Spleen (tissue), 11 donors: ENCODE data around the gene HHLA2. TPM values are rescaled to one million over a fixed set of nuclear protein-coding genes. Genes with fewer than 3 reads are reported as not detected.
"Not testable (repeated sequence)": the region's sequence is repeated elsewhere in the genome, so short reads cannot be mapped to it uniquely, and the experiment has no call there.

Experiments
- DNase-seq: peaks from one replicate; pipeline ENCODE4 v3.0.0-alpha.2; 2020
- H3K27ac ChIP-seq, 8 donors: fragments of 200-600 bp; sonication (generic) in 7 of 8; 1 replicate in 4 of 8; 2 replicates in 4 of 8; pipeline versions ENCODE4 v1.5.0 to v1.8.0; 2016 to 2021; ENCODE audit warnings: inconsistent platforms in 4 of 8, mild to moderate bottlenecking in 4 of 8, moderate library complexity in 1 of 8
- H3K27me3 ChIP-seq, 7 donors: fragments of 200-600 bp; sonication (generic) in 6 of 7; replicated peaks in 1 of 7; 1 replicate in 4 of 7; 2 replicates in 3 of 7; pipeline versions ENCODE4 v1.5.0 to v1.8.0; 2016 to 2021; ENCODE audit warnings: inconsistent platforms in 3 of 7, mild to moderate bottlenecking in 1 of 7
- H3K36me3 ChIP-seq, 6 donors: fragments of 200-600 bp; sonication (generic) in 5 of 6; 1 replicate in 4 of 6; 2 replicates in 2 of 6; pipeline versions ENCODE4 v1.5.0 to v1.8.0; 2016 to 2021; ENCODE audit warnings: inconsistent platforms in 2 of 6
- H3K4me1 ChIP-seq, 6 donors: fragments of 200-600 bp; sonication (generic) in 5 of 6; 1 replicate in 3 of 6; 2 replicates in 3 of 6; pipeline versions ENCODE4 v1.5.0 to v1.8.0; 2016 to 2021; ENCODE audit warnings: inconsistent platforms in 3 of 6
- H3K4me3 ChIP-seq, 8 donors: fragments of 200-600 bp; sonication (generic) in 7 of 8; 1 replicate in 4 of 8; 2 replicates in 4 of 8; pipeline versions ENCODE4 v1.5.0 to v1.8.0; 2016 to 2021; ENCODE audit warnings: inconsistent platforms in 4 of 8, mild to moderate bottlenecking in 4 of 8, moderate library complexity in 2 of 8
- H3K9me3 ChIP-seq, 8 donors: fragments of 200-600 bp; sonication (generic) in 7 of 8; 1 replicate in 4 of 8; 2 replicates in 4 of 8; pipeline versions ENCODE4 v1.5.0 to v1.8.0; 2016 to 2021; ENCODE audit warnings: inconsistent platforms in 4 of 8
- POLR2A ChIP-seq, 3 donors: fragments of 450-650 bp; IDR thresholded peaks; one replicate each; pipeline ENCODE4 v1.5.1; 2017; ENCODE audit warnings: antibody characterized with exemption in 3 of 3, mild to moderate bottlenecking in 1 of 3
- POLR2AphosphoS5 ChIP-seq, 3 donors: sonication (generic); formaldehyde crosslinking; IDR thresholded peaks; one replicate each; pipeline ENCODE4 v1.5.1; 2017; ENCODE audit warnings: antibody characterized with exemption in 3 of 3
- WGBS, 5 donors: extraction: QIAGEN DNeasy Blood & Tissue Kit in 3 of 5; methylation state at CpG; one replicate each; pipeline versions ENCODE4 v1.1.5 to v1.1.7; 2013 to 2018; 5-methylcytosine and 5-hydroxymethylcytosine counted together
- intact Hi-C: fragments of 100-400 bp; cut with DNase I; formaldehyde crosslinking; loops from one replicate; pipeline ENCODE4 v1.15.0; 2023; ENCODE audit warnings: low total_unique reads
- polyA plus RNA-seq, 3 donors: library from polyadenylated mRNA; stranded (reverse); fragments of 200-250 nt; gene quantifications; one replicate each; pipeline ENCODE4 v1.2.1, GENCODE V29; 2013
- total RNA-seq, 7 donors: library from RNA; depleted of rRNA in 3 of 7; stranded (reverse); fragments of >200 nt in 3 of 7; fragmentation: NEBNext Ultra II Directional in 4 of 7; extraction: Animal tissue kit (Norgen Biotek cat#: 25700) in 4 of 7; gene quantifications; one replicate each; pipeline versions ENCODE4 v1.1.0 to v1.2.1, GENCODE V29; 2016 to 2021
- TF ChIP-seq, protein P1 (sequence below), 11 experiments: fragments of 200-600 bp in 7 of 11; fragments of 450-650 bp in 4 of 11; sonication (generic) in 4 of 11; IDR thresholded peaks in 8 of 11; conservative IDR thresholded peaks in 3 of 11; 1 replicate in 7 of 11; 2 replicates in 4 of 11; pipeline versions ENCODE4 v1.4.0 to v1.8.0; 2016 to 2021; ENCODE audit warnings: antibody characterized with exemption in 11 of 11, inconsistent platforms in 4 of 11, mild to moderate bottlenecking in 1 of 11
- donor health status: healthy with polysubstance abuse.
- donor health status: DM: no; HTN: no; CAD: no; lungs with moderate emphysema.
- donor health status: DM: no; HTN: no; CAD: no.
- donor health status: Bipolar disorder and iron deficiency.
- donor health status: healthy.
- donor health status: DM: no; HTN: no; CAD: no.
- donor health status: DM: yes; HTN: yes; CAD: no.

Gene HHLA2
- total and polyA plus RNA-seq, 10 donors, result 0.09 to 0.43 (median 0.18) TPM; not detected in 4

DNA sequence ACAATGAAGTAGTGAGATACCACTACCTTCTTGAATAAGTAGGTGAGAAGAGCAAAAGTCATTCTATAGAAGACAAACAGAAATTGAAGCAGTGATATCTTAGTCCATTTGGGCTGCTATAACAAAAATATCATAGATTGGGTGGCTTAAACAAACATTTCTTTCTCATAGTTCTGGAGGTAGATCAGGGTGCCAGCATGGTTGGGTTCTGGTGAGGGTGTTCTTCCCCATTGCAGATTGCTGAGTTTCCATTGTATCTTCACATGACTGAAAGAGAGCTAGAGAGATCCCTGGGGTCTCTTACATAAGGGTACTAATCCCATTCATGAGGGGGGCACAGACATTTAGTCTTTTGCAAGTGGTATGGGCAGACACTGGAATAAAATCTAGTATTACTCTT lies 41.2 kb upstream of the HHLA2 start:
- Histone ChIP-seq H3K4me1 (no peaks in the 10 kb centered on the region), H3K27ac (no peak overlapping the region), H3K36me3 (no peaks in the 10 kb centered on the region), H3K27me3 (no peaks in the 10 kb centered on the region), H3K9me3 (no peaks in the 10 kb centered on the region), H3K4me3 (no peak overlapping the region)
- no peak for DNase-seq
- intact Hi-C loops, result no loop called here
- TF ChIP-seq POLR2A (IDR thresholded peaks at IDR 0.05), result no peak
- no peak for TF ChIP-seq POLR2AphosphoS5 (IDR thresholded peaks at IDR 0.05)
- TF ChIP-seq, protein P1, sequence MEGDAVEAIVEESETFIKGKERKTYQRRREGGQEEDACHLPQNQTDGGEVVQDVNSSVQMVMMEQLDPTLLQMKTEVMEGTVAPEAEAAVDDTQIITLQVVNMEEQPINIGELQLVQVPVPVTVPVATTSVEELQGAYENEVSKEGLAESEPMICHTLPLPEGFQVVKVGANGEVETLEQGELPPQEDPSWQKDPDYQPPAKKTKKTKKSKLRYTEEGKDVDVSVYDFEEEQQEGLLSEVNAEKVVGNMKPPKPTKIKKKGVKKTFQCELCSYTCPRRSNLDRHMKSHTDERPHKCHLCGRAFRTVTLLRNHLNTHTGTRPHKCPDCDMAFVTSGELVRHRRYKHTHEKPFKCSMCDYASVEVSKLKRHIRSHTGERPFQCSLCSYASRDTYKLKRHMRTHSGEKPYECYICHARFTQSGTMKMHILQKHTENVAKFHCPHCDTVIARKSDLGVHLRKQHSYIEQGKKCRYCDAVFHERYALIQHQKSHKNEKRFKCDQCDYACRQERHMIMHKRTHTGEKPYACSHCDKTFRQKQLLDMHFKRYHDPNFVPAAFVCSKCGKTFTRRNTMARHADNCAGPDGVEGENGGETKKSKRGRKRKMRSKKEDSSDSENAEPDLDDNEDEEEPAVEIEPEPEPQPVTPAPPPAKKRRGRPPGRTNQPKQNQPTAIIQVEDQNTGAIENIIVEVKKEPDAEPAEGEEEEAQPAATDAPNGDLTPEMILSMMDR (IDR thresholded peaks at IDR 0.05 in 8 of 11, conservative IDR thresholded peaks at IDR 0.05 in 3 of 11), result no peak

DNA sequence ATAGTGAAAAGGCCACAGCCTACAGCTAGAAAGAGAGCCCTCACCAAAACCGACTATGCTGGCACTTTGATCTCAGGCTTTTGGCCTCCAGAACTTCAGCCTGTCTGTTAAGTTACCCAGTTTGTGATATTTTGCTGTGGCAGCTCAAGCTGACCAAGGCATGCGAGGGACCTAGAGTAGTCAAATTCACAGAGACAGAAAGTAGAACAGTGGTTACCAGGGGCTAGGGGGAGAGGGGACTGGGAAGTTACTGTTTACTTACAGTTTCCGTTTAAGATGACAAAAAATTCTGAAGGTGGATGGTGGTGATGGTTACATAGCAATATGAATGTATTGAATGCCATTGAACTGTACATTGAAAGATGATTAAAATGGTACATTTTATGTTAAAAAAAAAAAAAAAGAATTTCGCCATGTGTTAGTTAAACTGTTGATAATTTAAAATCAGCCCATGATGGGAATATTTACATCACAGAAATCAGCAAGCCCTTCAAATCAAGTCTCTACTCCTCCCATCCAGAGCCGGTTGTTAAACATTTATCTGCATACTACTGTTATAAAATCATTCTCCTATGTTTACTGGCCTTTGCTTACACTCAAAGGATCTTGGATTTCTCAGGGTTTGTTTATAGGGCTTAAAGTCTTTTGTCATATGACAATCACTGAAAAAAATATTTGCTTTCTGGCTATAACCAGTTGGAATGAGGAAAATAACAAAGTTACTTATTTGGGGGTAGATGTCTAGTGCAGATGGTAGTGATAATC lies 31.6 kb upstream of the HHLA2 start:
- H3K27ac ChIP-seq, DNase-seq, intact Hi-C loops, H3K4me1 ChIP-seq, H3K27me3 ChIP-seq, H3K36me3 ChIP-seq, H3K4me3 ChIP-seq: not testable (repeated sequence)
- peaks cover 0 to 12% (median 10%) of the 10 kb centered on the region in 8 donors for H3K9me3 ChIP-seq
- 72 to 88% (median 86%) methylated on average over 5 of the region's 5 CpGs for WGBS, 5 donors

DNA sequence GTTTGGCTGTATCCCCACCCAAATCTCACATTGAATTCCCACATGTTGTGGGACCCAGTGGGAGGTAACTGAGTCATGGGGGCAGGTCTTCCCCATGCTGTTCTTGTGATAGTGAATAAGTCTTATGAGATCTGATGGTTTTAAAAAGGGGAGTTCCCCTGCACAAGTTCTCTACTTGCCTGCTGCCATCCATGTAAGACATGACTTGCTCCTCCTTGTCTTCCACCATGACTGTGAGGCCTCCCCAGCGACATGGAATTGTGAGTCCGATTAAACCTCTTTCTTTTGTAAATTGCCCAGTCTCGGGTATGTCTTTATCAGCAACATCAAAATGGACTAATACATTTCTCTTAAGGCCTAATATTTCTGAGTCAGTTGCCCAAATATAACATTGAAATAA lies 28.1 kb upstream of the HHLA2 start:
- H3K36me3 ChIP-seq, intact Hi-C loops, H3K4me1 ChIP-seq, H3K27ac ChIP-seq, DNase-seq, H3K27me3 ChIP-seq, H3K4me3 ChIP-seq: not testable (repeated sequence)
- WGBS, 5 donors, result 91 to 98% (median 95%) methylated on average over 3 of the region's 3 CpGs
- H3K9me3 ChIP-seq, result peaks cover 0 to 12% (median 10%) of the 10 kb centered on the region in 8 donors

DNA sequence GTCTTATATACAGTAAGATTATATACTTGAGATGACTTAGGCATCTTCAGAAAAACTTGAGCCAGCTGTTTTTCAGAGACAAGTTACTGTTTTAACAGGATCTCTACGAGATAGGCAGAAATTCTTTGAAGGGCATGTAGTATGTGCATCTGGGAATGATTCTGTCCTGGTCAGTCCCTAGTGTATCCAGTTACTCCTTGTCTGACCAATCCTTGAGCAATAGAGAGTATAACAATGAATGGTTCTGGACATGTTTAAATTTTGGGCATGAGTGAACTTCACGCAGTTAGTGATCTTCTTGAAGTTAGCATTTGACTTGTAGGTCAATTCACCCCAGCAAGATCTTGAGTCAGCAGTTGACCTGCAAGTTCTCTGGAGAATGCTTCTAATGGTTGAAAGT lies 24.7 kb upstream of the HHLA2 start:
- H3K36me3 ChIP-seq, result no peaks in the 10 kb centered on the region
- no peak for DNase-seq
- H3K9me3 ChIP-seq, result peaks cover 0 to 12% (median 10%) of the 10 kb centered on the region in 8 donors
- H3K4me3 ChIP-seq, result no peak overlapping the region
- 40 to 88% (median 50%) methylated on average over 2 of the region's 2 CpGs for WGBS, 5 donors
- TF ChIP-seq POLR2AphosphoS5 (IDR thresholded peaks at IDR 0.05) (no peak), POLR2A (IDR thresholded peaks at IDR 0.05) (no peak)
- TF ChIP-seq, protein P1 (IDR thresholded peaks at IDR 0.05 in 8 of 11, conservative IDR thresholded peaks at IDR 0.05 in 3 of 11), result no peak
- H3K4me1 ChIP-seq, result no peaks in the 10 kb centered on the region
- intact Hi-C loops, result no loop called here
- no peaks in the 10 kb centered on the region for H3K27me3 ChIP-seq
- no peak overlapping the region for H3K27ac ChIP-seq

DNA sequence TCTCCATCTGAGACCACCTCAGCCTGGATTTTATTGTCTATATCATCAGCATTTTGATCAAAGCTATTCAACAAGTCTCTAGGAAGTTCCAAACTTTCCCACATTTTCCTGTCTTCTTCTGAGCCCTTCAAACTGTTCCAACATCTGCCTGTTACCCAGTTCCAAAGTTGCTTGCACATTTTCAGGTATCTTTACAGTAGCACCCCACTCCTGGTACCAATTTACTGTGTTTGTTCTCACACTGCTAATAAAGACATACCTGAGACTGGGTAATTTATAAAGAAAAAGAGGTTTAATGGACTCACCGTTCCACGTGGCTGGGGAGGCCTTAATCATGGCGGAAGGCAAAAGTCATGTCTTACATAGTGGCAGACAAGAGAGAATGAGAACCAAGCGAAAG lies 17.3 kb upstream of the HHLA2 start:
- 70 to 93% (median 81%) methylated on average over 4 of the region's 4 CpGs for WGBS, 5 donors
- DNase-seq, result not testable (repeated sequence)

DNA sequence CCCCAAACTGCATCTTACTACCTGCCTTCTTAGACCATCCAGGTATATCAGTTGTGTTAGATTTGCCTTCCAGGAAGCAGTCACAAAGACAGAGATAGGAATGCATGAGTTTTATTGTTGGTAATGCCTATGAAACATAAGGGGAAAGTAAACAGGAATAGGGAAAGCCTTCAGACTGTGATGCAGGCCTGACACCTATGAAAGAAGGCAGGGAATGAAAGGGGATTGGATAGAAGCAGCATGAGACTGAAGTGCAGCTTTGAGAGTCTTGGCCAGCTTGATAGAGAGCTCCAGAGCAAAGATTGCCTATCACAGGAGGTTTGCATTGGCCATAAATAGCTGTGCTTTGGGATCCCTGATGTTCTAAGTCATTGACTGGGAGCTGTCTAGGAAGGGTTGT lies 15.9 kb upstream of the HHLA2 start:
- no peaks in the 10 kb centered on the region for H3K4me1 ChIP-seq
- TF ChIP-seq POLR2A (IDR thresholded peaks at IDR 0.05), result no peak
- TF ChIP-seq POLR2AphosphoS5 (IDR thresholded peaks at IDR 0.05), result no peak
- TF ChIP-seq, protein P1 (IDR thresholded peaks at IDR 0.05 in 8 of 11, conservative IDR thresholded peaks at IDR 0.05 in 3 of 11), result no peak
- intact Hi-C loops, result no loop called here
- peaks cover 0 to 40% (median 29%) of the 10 kb centered on the region in 8 donors for H3K9me3 ChIP-seq
- H3K27ac ChIP-seq, result no peak overlapping the region
- H3K4me3 ChIP-seq, result no peak overlapping the region
- no peak for DNase-seq
- H3K36me3 ChIP-seq, result no peaks in the 10 kb centered on the region
- no peaks in the 10 kb centered on the region for H3K27me3 ChIP-seq

More for the DNA sequence above, 17.3 kb upstream of the HHLA2 start:
- H3K27ac ChIP-seq, H3K4me1 ChIP-seq, H3K36me3 ChIP-seq, intact Hi-C loops, H3K27me3 ChIP-seq, H3K4me3 ChIP-seq: not testable (repeated sequence)
- peaks cover 0 to 40% (median 29%) of the 10 kb centered on the region in 8 donors for H3K9me3 ChIP-seq
